Sigmoid colon (tissue), 4 donors: ENCODE measurements around the gene SSR4.

Experiments
- EP300 ChIP-seq, 4 donors: sonication (generic); formaldehyde crosslinking; IDR thresholded peaks; one replicate each; pipeline ENCODE4 v1.6.1; 2017; ENCODE audit warnings: antibody characterized with exemption in 4 of 4
- POLR2A ChIP-seq, 2 donors: fragments of 450-650 bp; IDR thresholded peaks; one replicate each; pipeline ENCODE4 v1.6.1; 2016; ENCODE audit warnings: antibody characterized with exemption in 2 of 2, mild to moderate bottlenecking in 2 of 2, moderate library complexity in 2 of 2
- POLR2AphosphoS5 ChIP-seq, 4 donors: sonication (generic); formaldehyde crosslinking; IDR thresholded peaks; one replicate each; pipeline ENCODE4 v1.6.1; 2017; ENCODE audit warnings: antibody characterized with exemption in 4 of 4
- TF ChIP-seq, protein P1 (sequence below), 4 experiments: fragments of 450-650 bp in 3 of 4; fragments of 200-600 bp in 1 of 4; IDR thresholded peaks; one replicate each; pipeline ENCODE4 v1.5.1; 2016 to 2019; ENCODE audit warnings: antibody characterized with exemption in 4 of 4, mild to moderate bottlenecking in 3 of 4, moderate library complexity in 2 of 4

DNA sequence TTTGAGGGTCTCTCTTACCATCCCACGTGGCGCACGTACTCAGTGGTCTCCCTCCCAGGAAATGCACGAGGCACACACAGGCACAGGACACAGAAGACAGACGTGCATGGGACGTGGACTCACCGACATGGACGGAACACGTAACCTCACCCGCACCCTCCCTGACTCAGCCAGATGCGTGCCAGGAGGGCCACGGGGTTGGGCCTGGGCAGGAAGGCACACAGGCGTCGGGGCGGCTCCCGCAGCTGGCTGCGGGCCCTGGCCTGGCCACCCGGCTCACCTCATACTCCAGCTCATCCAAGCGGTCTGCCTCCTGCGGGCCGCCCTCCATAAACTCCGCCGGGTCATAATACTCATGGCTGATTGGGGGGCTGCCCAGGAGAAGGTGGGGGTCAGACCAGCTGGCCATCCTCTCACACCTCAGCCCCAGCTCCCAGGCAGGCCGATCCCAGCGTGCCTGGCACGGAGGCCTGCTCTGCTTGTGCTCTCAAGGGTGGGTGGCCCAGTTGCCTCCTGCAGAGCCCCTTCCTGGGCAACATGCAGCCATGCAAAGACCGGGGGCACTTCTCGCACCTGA is 12.6 kb downstream of the SSR4 start:
- TF ChIP-seq POLR2AphosphoS5 (IDR thresholded peaks at IDR 0.05) = no peak
- TF ChIP-seq, protein P1, sequence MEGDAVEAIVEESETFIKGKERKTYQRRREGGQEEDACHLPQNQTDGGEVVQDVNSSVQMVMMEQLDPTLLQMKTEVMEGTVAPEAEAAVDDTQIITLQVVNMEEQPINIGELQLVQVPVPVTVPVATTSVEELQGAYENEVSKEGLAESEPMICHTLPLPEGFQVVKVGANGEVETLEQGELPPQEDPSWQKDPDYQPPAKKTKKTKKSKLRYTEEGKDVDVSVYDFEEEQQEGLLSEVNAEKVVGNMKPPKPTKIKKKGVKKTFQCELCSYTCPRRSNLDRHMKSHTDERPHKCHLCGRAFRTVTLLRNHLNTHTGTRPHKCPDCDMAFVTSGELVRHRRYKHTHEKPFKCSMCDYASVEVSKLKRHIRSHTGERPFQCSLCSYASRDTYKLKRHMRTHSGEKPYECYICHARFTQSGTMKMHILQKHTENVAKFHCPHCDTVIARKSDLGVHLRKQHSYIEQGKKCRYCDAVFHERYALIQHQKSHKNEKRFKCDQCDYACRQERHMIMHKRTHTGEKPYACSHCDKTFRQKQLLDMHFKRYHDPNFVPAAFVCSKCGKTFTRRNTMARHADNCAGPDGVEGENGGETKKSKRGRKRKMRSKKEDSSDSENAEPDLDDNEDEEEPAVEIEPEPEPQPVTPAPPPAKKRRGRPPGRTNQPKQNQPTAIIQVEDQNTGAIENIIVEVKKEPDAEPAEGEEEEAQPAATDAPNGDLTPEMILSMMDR (IDR thresholded peaks at IDR 0.05) = no peak
- TF ChIP-seq EP300 (IDR thresholded peaks at IDR 0.05) = no peak
- no peak for TF ChIP-seq POLR2A (IDR thresholded peaks at IDR 0.05)
